HG02759 (cell line): ENCODE data around the gene TMPRSS11A.
A peak's percentile ranks its signal among the peaks of the same experiment; 100 is the strongest.

Source experiments
- ATAC-seq: cut with Tn5 transposase; IDR thresholded peaks from one replicate; pipeline ENCODE4 v1.9.1; 2021; ENCODE audit warnings: mild to moderate bottlenecking, moderate library complexity; ENCODE audit not compliant: unreplicated experiment

TMPRSS11A gene

GRCh38 chr4:67874986-67875385, 88.3 kb downstream of the TMPRSS11A start:
- no peak for ATAC-seq

- no peak for ATAC-seq
Measured at GRCh38 chr4:67873116-67873515, 90.2 kb downstream of the TMPRSS11A start.

- peak; percentile 87 for ATAC-seq
Measured at GRCh38 chr4:67871867-67872266, 91.4 kb downstream of the TMPRSS11A start.

GRCh38 chr4:67869580-67870190, 93.6 kb downstream of the TMPRSS11A start:
- ATAC-seq, result no peak

GRCh38 chr4:67861513-67861912, 101.8 kb downstream of the TMPRSS11A start:
- no peak for ATAC-seq
